PC-9 (cell line): ENCODE measurements around the gene PXDN. TPM values are rescaled to one million over a fixed set of nuclear protein-coding genes. Genes with fewer than 3 reads are reported as not detected.

ENCODE experiments used
- BruUV-seq: library from RNA; stranded (reverse); fragments of 400-500 nt; replicated peaks from 2 replicates; lab custom pipeline; 2021; lab: Mats Ljungman, UMichigan
- CTCF ChIA-PET: fragments of 300-600 bp; sonication (Branson Sonifier 250); formaldehyde crosslinking; loops from one replicate; lab custom pipeline; 2022; ENCODE audit warnings: antibody characterized with exemption; lab: Charles Lee
- POLR2A ChIA-PET: fragments of 300-600 bp; sonication (Branson Sonifier 250); formaldehyde crosslinking; loops from one replicate; lab custom pipeline; 2022; ENCODE audit warnings: antibody characterized with exemption; ENCODE audit not compliant: unreplicated experiment; lab: Charles Lee
- DNase-seq, 2 experiments: peaks; one replicate each; pipeline versions ENCODE4 v3.0.0 to v3.0.0-alpha.2; 2015 to 2022; ENCODE audit warnings: mixed read lengths in 1 of 2
- H2AFZ ChIP-seq: fragments of 200-600 bp; sonication (generic); 2 replicates; pipeline ENCODE4 v1.8.1; 2017; ENCODE audit warnings: antibody characterized with exemption
- H3F3A ChIP-seq: fragments of 200-600 bp; sonication (generic); 2 replicates; pipeline ENCODE4 v1.8.1; 2017; ENCODE audit warnings: antibody characterized with exemption, mild to moderate bottlenecking, low read depth; ENCODE audit not compliant: insufficient read depth
- H3K27ac ChIP-seq: fragments of 200-600 bp; sonication (generic); 2 replicates; pipeline ENCODE4 v1.6.1; 2016; ENCODE audit warnings: mixed run types
- H3K27me3 ChIP-seq: fragments of 200-600 bp; sonication (generic); 2 replicates; pipeline ENCODE4 v1.6.1; 2016; ENCODE audit warnings: low read depth, mixed run types; ENCODE audit not compliant: insufficient read depth
- H3K36me3 ChIP-seq: fragments of 200-600 bp; sonication (generic); 2 replicates; pipeline ENCODE4 v1.6.1; 2016; ENCODE audit warnings: low read depth, mixed run types
- H3K4me1 ChIP-seq: fragments of 200-600 bp; sonication (generic); replicated peaks from 2 replicates; pipeline ENCODE4 v1.6.1; 2016; ENCODE audit warnings: mixed run types; ENCODE audit not compliant: insufficient read depth
- H3K4me2 ChIP-seq: fragments of 200-600 bp; sonication (generic); 2 replicates; pipeline ENCODE4 v1.6.1; 2017; ENCODE audit warnings: mixed run types
- H3K4me3 ChIP-seq: fragments of 200-600 bp; sonication (generic); 2 replicates; pipeline ENCODE4 v1.6.1; 2016; ENCODE audit warnings: mixed run types
- H3K79me2 ChIP-seq: fragments of 200-600 bp; sonication (generic); 2 replicates; pipeline ENCODE4 v1.6.1; 2017; ENCODE audit warnings: low read depth, mixed run types
- H3K9me2 ChIP-seq: fragments of 200-600 bp; sonication (generic); 2 replicates; pipeline ENCODE4 v1.8.1; 2017; ENCODE audit warnings: mild to moderate bottlenecking; ENCODE audit not compliant: insufficient read depth
- H3K9me3 ChIP-seq: fragments of 200-600 bp; sonication (generic); 2 replicates; pipeline ENCODE4 v1.8.1; 2016; ENCODE audit warnings: low read depth; ENCODE audit not compliant: insufficient read depth
- H4K20me1 ChIP-seq: fragments of 200-600 bp; sonication (generic); 2 replicates; pipeline ENCODE4 v1.8.1; 2017; ENCODE audit not compliant: insufficient read depth
- EZH2 ChIP-seq: fragments of 200-600 bp; sonication (generic); IDR thresholded peaks from 2 replicates; pipeline ENCODE4 v1.8.0; 2017; ENCODE audit warnings: antibody characterized with exemption, low read depth
- intact Hi-C: fragments of 100-400 bp; cut with micrococcal nuclease; formaldehyde crosslinking; loops from one replicate; pipeline ENCODE4 v1.10.0; 2022; ENCODE audit not compliant: unreplicated experiment
- total RNA-seq: library from RNA; stranded (reverse); gene quantifications from 2 replicates; pipeline ENCODE4 v1.2.3, GENCODE V29; 2021
- TF ChIP-seq, protein P1 (sequence below): fragments of 200-600 bp; sonication (generic); conservative IDR thresholded peaks from 2 replicates; pipeline ENCODE4 v1.6.1; 2017; ENCODE audit warnings: mixed run types, antibody characterized with exemption, mild to moderate bottlenecking, moderate library complexity

PXDN gene
- total RNA-seq, 1 experiment from 2014 or later: 91.1 TPM

- POLR2A ChIA-PET: no interaction called here
- H3K27me3 ChIP-seq: peaks cover 7% of the 10 kb centered on the region; the same call in 1 of the 2 replicates
- no peaks in the 10 kb centered on the region for H3K9me2 ChIP-seq
- no TSS peak for BruUV-seq
- H2AFZ ChIP-seq: no peak overlapping the region
- H3K27ac ChIP-seq: no peak overlapping the region
- H3K79me2 ChIP-seq: no peaks in the 10 kb centered on the region
- no peaks in the 10 kb centered on the region for H3K36me3 ChIP-seq
- intact Hi-C loops: no loop called here
- H3K4me2 ChIP-seq: no peak overlapping the region
- H3F3A ChIP-seq: peaks cover 36% of the 10 kb centered on the region
- CTCF ChIA-PET: no interaction called here
- H3K9me3 ChIP-seq: no peaks in the 10 kb centered on the region
- no peaks in the 10 kb centered on the region for H4K20me1 ChIP-seq
- TF ChIP-seq, protein P1, sequence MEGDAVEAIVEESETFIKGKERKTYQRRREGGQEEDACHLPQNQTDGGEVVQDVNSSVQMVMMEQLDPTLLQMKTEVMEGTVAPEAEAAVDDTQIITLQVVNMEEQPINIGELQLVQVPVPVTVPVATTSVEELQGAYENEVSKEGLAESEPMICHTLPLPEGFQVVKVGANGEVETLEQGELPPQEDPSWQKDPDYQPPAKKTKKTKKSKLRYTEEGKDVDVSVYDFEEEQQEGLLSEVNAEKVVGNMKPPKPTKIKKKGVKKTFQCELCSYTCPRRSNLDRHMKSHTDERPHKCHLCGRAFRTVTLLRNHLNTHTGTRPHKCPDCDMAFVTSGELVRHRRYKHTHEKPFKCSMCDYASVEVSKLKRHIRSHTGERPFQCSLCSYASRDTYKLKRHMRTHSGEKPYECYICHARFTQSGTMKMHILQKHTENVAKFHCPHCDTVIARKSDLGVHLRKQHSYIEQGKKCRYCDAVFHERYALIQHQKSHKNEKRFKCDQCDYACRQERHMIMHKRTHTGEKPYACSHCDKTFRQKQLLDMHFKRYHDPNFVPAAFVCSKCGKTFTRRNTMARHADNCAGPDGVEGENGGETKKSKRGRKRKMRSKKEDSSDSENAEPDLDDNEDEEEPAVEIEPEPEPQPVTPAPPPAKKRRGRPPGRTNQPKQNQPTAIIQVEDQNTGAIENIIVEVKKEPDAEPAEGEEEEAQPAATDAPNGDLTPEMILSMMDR: no peak
- no peak for TF ChIP-seq EZH2
- H3K4me3 ChIP-seq: no peak overlapping the region
- H3K4me1 ChIP-seq: peaks cover 40% of the 10 kb centered on the region
- no peak for DNase-seq
These were observed 153.5 kb downstream of the PXDN start for GRCh38 chr2:1590596-1591460.

DNA sequence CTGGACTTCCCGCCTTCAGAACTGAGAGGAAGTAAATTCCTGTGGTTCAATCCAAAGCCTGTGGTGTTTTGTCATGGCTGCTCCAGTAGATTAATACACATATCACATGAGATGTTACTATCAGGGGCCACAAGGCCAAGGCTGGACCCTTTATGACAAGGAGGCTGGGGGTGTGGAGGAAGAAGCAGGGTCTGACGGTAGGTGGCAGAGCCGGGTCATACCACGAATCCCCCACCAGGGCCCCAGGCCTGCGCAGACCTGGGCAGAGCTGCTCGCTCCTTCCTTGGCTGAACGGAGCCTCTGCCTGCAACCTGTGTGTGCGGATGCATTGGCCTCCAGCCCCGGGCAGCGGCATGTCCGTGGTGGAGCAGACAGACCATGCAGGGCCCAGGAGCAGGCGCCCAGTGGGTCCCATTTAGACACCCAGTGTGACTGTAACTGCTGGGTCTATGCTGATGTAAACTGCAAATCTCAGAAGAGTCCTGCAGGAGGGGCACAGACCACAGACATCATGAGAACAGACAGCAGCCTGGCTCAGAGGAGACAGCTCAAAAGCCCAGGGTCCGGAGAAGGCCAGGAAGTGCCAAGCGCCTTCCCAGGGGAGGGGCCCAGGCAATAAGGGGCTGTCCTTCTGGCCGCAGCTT lies 155.2 kb downstream of the PXDN start:
- no peak for DNase-seq
- TF ChIP-seq, protein P1: no peak
- no peak for TF ChIP-seq EZH2
- Histone ChIP-seq H3K9me2 (no peaks in the 10 kb centered on the region), H3K79me2 (no peaks in the 10 kb centered on the region), H3K36me3 (no peaks in the 10 kb centered on the region), H3F3A (peaks cover 37% of the 10 kb centered on the region), H3K27ac (no peak overlapping the region), H3K4me3 (no peak overlapping the region), H2AFZ (no peak overlapping the region), H3K4me2 (no peak overlapping the region), H3K9me3 (no peaks in the 10 kb centered on the region), H3K27me3 (peaks cover 7% of the 10 kb centered on the region), H3K4me1 (peaks cover 42% of the 10 kb centered on the region), H4K20me1 (no peaks in the 10 kb centered on the region; the same call in 1 of the 2 replicates)
- POLR2A ChIA-PET: no interaction called here
- CTCF ChIA-PET: interaction anchor here (0.7 kb wide), 1 partner anchor 180 kb away, joined by 6 read pairs; no protein-coding TSS in a partner anchor
- BruUV-seq: no TSS peak
- intact Hi-C loops: loop anchor here (5.0 kb wide), 1 partner anchor 153 kb away; the partner anchor contains the start of gene PXDN

- no TSS peak for BruUV-seq
- ChIA-PET POLR2A (no interaction called here), CTCF (no interaction called here)
- Histone ChIP-seq H3K4me3 (no peak overlapping the region), H3K9me3 (no peaks in the 10 kb centered on the region), H3K4me1 (peaks cover 34% of the 10 kb centered on the region), H3K79me2 (no peaks in the 10 kb centered on the region), H3K4me2 (no peak overlapping the region), H4K20me1 (no peaks in the 10 kb centered on the region; the same call in 1 of the 2 replicates), H3F3A (peaks cover 29% of the 10 kb centered on the region), H2AFZ (no peak overlapping the region), H3K36me3 (no peaks in the 10 kb centered on the region), H3K27ac (no peak overlapping the region), H3K9me2 (no peaks in the 10 kb centered on the region), H3K27me3 (peaks cover 9% of the 10 kb centered on the region)
- no peak for DNase-seq
- no peak for TF ChIP-seq EZH2
- TF ChIP-seq, protein P1: no peak
- intact Hi-C loops: loop anchor here (5.0 kb wide), 1 partner anchor 154 kb away; the partner anchor contains the start of gene PXDN
These were observed 156.0 kb downstream of the PXDN start for GRCh38 chr2:1588051-1588977.
